Erythroblast (primary cell): Measurements from ENCODE around the gene PHF21B.

Source experiments
- GATA1 ChIP-seq: IDR thresholded peaks from 2 replicates; pipeline ENCODE4 v1.6.1; 2011; ENCODE audit warnings: low read depth, mild to moderate bottlenecking, control low read depth, low read length, moderate library complexity
- POLR2A ChIP-seq: IDR thresholded peaks from 2 replicates; pipeline ENCODE4 v1.6.1; 2011; ENCODE audit warnings: mild to moderate bottlenecking, low read length

DNA sequence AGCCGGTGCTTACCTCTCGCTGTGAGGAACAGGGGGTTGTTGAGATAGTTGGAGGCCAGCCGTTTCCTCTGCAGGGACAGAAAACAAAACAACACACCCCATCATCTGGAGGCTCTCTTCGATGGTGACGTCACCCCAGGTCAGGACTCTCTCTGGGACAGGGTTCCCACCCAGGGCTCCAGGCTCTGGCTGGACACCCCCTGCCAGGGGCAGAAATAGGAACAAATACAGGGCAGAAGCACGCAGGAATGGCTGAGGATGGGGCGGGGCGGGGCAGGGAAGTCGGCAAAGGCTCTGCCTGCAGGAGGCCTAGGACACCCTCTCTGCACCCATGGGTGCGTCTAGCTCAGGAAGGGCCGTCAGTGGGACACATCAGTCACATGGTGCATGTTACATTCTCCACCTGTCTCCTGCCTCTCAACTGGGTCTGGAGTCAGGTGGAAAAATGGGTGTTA lies 118.5 kb downstream of the PHF21B start:
- TF ChIP-seq POLR2A, result no peak
- no peak for TF ChIP-seq GATA1
